IPS-11a (cell line): Measurements from ENCODE around the gene RAD52.

ENCODE experiments used
- H3K4me3 ChIP-seq: one replicate; pipeline ENCODE4 v1.5.1; 2013; ENCODE audit warnings: low read depth, low read length, control low read depth

Gene RAD52

GRCh38 chr12:949453-950191, at the start of gene RAD52:
TSS of gene RAD52 (minus strand) at chr12:949694. CDS start at chr12:933058, 16,636 bp downstream.
- H3K4me3 ChIP-seq = peak within 1 kb of the TSS; percentile 95

GRCh38 chr12:998020-998874, 48.8 kb upstream of the RAD52 start:
- no peak overlapping the region for H3K4me3 ChIP-seq

GRCh38 chr12:997505-997904, 48.0 kb upstream of the RAD52 start:
- H3K4me3 ChIP-seq = no peak overlapping the region

GRCh38 chr12:996881-997280, 47.4 kb upstream of the RAD52 start:
- no peak overlapping the region for H3K4me3 ChIP-seq

- H3K4me3 ChIP-seq = peak overlapping the region; percentile 6
These were observed 43.2 kb upstream of the RAD52 start for GRCh38 chr12:992647-993046.

- peak overlapping the region; percentile 98 for H3K4me3 ChIP-seq
These were observed 42.1 kb upstream of the RAD52 start for GRCh38 chr12:991350-992333.

- H3K4me3 ChIP-seq = peak within 1 kb of the TSS; percentile 98
These were observed 41.3 kb upstream of the RAD52 start, which contains the start of gene ERC1 for GRCh38 chr12:990661-991349. TSS of gene ERC1 (plus strand) at chr12:991223. CDS start at chr12:1027904, 36,681 bp downstream.

GRCh38 chr12:989751-990660, 40.5 kb upstream of the RAD52 start:
- H3K4me3 ChIP-seq = peak overlapping the region; percentile 73

GRCh38 chr12:989051-989450, 39.6 kb upstream of the RAD52 start:
- H3K4me3 ChIP-seq = no peak overlapping the region

- no peak overlapping the region for H3K4me3 ChIP-seq
These were observed 39.2 kb upstream of the RAD52 start for GRCh38 chr12:988646-989045.

- H3K4me3 ChIP-seq = no peak overlapping the region
These were observed 32.5 kb upstream of the RAD52 start for GRCh38 chr12:981961-982360.

- H3K4me3 ChIP-seq = no peak overlapping the region
These were observed 31.8 kb upstream of the RAD52 start for GRCh38 chr12:981176-981828.

- H3K4me3 ChIP-seq = no peak overlapping the region
These were observed 29.9 kb upstream of the RAD52 start for GRCh38 chr12:979349-979748.

GRCh38 chr12:977156-977555, 27.7 kb upstream of the RAD52 start:
- H3K4me3 ChIP-seq = no peak overlapping the region

- no peak overlapping the region for H3K4me3 ChIP-seq
These were observed 27.1 kb upstream of the RAD52 start for GRCh38 chr12:976644-977043.

GRCh38 chr12:974271-974862, 24.9 kb upstream of the RAD52 start:
- H3K4me3 ChIP-seq = no peak overlapping the region

- H3K4me3 ChIP-seq = no peak overlapping the region
These were observed 22.5 kb upstream of the RAD52 start for GRCh38 chr12:971991-972390.

GRCh38 chr12:969821-970220, 20.3 kb upstream of the RAD52 start:
- H3K4me3 ChIP-seq = no peak overlapping the region
